ENCODE results near the gene CCDC78.

GRCh38 chr16:674968-675883, 51.0 kb downstream of the CCDC78 start, which contains the start of gene RHBDL1:
- TF ChIP-seq GATA2 (IDR thresholded peaks at IDR 0.05; ENCODE audit: insufficient read depth, insufficient read length, low read depth, low read length) = no peak
- TF ChIP-seq, protein P1, sequence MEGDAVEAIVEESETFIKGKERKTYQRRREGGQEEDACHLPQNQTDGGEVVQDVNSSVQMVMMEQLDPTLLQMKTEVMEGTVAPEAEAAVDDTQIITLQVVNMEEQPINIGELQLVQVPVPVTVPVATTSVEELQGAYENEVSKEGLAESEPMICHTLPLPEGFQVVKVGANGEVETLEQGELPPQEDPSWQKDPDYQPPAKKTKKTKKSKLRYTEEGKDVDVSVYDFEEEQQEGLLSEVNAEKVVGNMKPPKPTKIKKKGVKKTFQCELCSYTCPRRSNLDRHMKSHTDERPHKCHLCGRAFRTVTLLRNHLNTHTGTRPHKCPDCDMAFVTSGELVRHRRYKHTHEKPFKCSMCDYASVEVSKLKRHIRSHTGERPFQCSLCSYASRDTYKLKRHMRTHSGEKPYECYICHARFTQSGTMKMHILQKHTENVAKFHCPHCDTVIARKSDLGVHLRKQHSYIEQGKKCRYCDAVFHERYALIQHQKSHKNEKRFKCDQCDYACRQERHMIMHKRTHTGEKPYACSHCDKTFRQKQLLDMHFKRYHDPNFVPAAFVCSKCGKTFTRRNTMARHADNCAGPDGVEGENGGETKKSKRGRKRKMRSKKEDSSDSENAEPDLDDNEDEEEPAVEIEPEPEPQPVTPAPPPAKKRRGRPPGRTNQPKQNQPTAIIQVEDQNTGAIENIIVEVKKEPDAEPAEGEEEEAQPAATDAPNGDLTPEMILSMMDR (IDR thresholded peaks at IDR 0.05; ENCODE audit: extremely low read depth in 1 of 2, insufficient read depth in 1 of 2, low read depth in 1 of 2, low read length in 2 of 2) = no peak
- no peak for TF ChIP-seq POLR2A (IDR thresholded peaks at IDR 0.05; ENCODE audit: low read depth, low read length)
- no peak for TF ChIP-seq JUN (IDR thresholded peaks at IDR 0.05; ENCODE audit: borderline replicate concordance, insufficient read depth, insufficient read length, low read depth)
- no peak for TF ChIP-seq EZH2 (IDR thresholded peaks at IDR 0.05; ENCODE audit: borderline replicate concordance, low read depth, low read length, severe bottlenecking)
- peak; percentile 58 for TF ChIP-seq POLR2AphosphoS5 (IDR thresholded peaks at IDR 0.05; ENCODE audit: insufficient read depth, low read depth, low read length)
- TF ChIP-seq, protein P2, sequence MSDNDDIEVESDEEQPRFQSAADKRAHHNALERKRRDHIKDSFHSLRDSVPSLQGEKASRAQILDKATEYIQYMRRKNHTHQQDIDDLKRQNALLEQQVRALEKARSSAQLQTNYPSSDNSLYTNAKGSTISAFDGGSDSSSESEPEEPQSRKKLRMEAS (IDR thresholded peaks at IDR 0.05; ENCODE audit: insufficient read depth, insufficient read length) = no peak
- no peak for TF ChIP-seq FOS (IDR thresholded peaks at IDR 0.05; ENCODE audit: borderline replicate concordance, insufficient read depth, low read length)
- TF ChIP-seq MYC (IDR thresholded peaks at IDR 0.05; ENCODE audit: low read depth, low read length) = no peak
